DMS114 treated with DMSO at 0.1 percent for 48 hours (cell line): ENCODE measurements around the gene MYO15B.

Source experiments
- DNase-seq: peaks from one replicate; lab custom pipeline; 2025; ENCODE audit not compliant: unreplicated experiment; lab: John Stamatoyannopoulos, UW

MYO15B gene

GRCh38 chr17:75601057-75601987, 13.7 kb downstream of the MYO15B start:
- no peak for DNase-seq

GRCh38 chr17:75602644-75603043, 15.0 kb downstream of the MYO15B start:
- DNase-seq = no peak

- no peak for DNase-seq
These were observed 15.5 kb downstream of the MYO15B start for GRCh38 chr17:75603123-75603522.

GRCh38 chr17:75604034-75604695, 16.6 kb downstream of the MYO15B start:
- no peak for DNase-seq

GRCh38 chr17:75605790-75606189, 18.2 kb downstream of the MYO15B start:
- DNase-seq = no peak

- DNase-seq = no peak
These were observed 19.5 kb downstream of the MYO15B start for GRCh38 chr17:75607086-75607485.

GRCh38 chr17:75610103-75610984, 22.7 kb downstream of the MYO15B start:
- no peak for DNase-seq

GRCh38 chr17:75611851-75612429, 24.3 kb downstream of the MYO15B start:
- no peak for DNase-seq

GRCh38 chr17:75612906-75613626, 25.5 kb downstream of the MYO15B start:
- DNase-seq = no peak

- no peak for DNase-seq
These were observed 26.4 kb downstream of the MYO15B start for GRCh38 chr17:75614006-75614405.

GRCh38 chr17:75614556-75615270, 27.1 kb downstream of the MYO15B start:
- no peak for DNase-seq

- DNase-seq = no peak
These were observed 27.7 kb downstream of the MYO15B start for GRCh38 chr17:75615301-75615700.

- no peak for DNase-seq
These were observed 29.0 kb downstream of the MYO15B start for GRCh38 chr17:75616521-75617122.

GRCh38 chr17:75617218-75617617, 29.6 kb downstream of the MYO15B start:
- DNase-seq = no peak

- DNase-seq = no peak
These were observed 30.1 kb downstream of the MYO15B start for GRCh38 chr17:75617675-75618074.

GRCh38 chr17:75619506-75620431, 32.2 kb downstream of the MYO15B start:
- DNase-seq = no peak

- DNase-seq = no peak
These were observed 33.9 kb downstream of the MYO15B start for GRCh38 chr17:75621489-75621888.

GRCh38 chr17:75622076-75622475, 34.5 kb downstream of the MYO15B start:
- DNase-seq = no peak
